HepG2 (cell line): ENCODE results near the gene PTH2. TPM values are rescaled to one million over a fixed set of nuclear protein-coding genes. Genes with fewer than 3 reads are reported as not detected.

ENCODE experiments used
- CCAR2 ChIP-seq: fragments of 200-400 bp; formaldehyde crosslinking; optimal IDR thresholded peaks from 2 replicates; pipeline ENCODE3; 2018; ENCODE audit warnings: low read depth, mild to moderate bottlenecking, low read length, moderate library complexity
- GTF2F1 ChIP-seq: fragments of 150-350 bp; IDR thresholded peaks from 2 replicates; pipeline ENCODE4 v1.6.1; 2014; ENCODE audit warnings: low read length
- KDM3A ChIP-seq: IDR thresholded peaks from 2 replicates; pipeline ENCODE4 v1.6.1; 2018; ENCODE audit warnings: low read depth, missing compliant biosample characterization
- MAF1 ChIP-seq: sonication (generic); formaldehyde crosslinking; IDR thresholded peaks from 2 replicates; pipeline ENCODE4 v1.5.0; 2020; ENCODE audit warnings: missing genetic modification reagents, borderline replicate concordance
- REXO4 ChIP-seq: sonication (generic); formaldehyde crosslinking; IDR thresholded peaks from 2 replicates; pipeline ENCODE4 v1.8.0; 2022; ENCODE audit warnings: missing genetic modification reagents, mild to moderate bottlenecking, borderline replicate concordance
- SIX1 ChIP-seq: sonication (generic); formaldehyde crosslinking; IDR thresholded peaks from 2 replicates; pipeline ENCODE4 v1.4.0; 2020; ENCODE audit warnings: missing genetic modification reagents, borderline replicate concordance
- SMC3 ChIP-seq: IDR thresholded peaks from 2 replicates; pipeline ENCODE4 v1.6.1; 2011; ENCODE audit warnings: low read length, improper control_type of control experiment
- SOX5 ChIP-seq: IDR thresholded peaks from 2 replicates; pipeline ENCODE4 v1.6.1; 2016; ENCODE audit warnings: borderline replicate concordance
- TMF1 ChIP-seq: sonication (generic); formaldehyde crosslinking; IDR thresholded peaks from 2 replicates; pipeline ENCODE4 v1.8.1; 2022; ENCODE audit warnings: low read depth, missing genetic modification reagents
- XBP1 ChIP-seq: sonication (generic); formaldehyde crosslinking; IDR thresholded peaks from 2 replicates; pipeline ENCODE4 v1.5.0; 2020; ENCODE audit warnings: missing genetic modification reagents
- ZFP36L1 ChIP-seq: sonication (generic); formaldehyde crosslinking; IDR thresholded peaks from 2 replicates; pipeline ENCODE4 v1.8.0; 2022; ENCODE audit warnings: mild to moderate bottlenecking, missing genetic modification reagents, moderate library complexity
- ZNF263 ChIP-seq: sonication (generic); formaldehyde crosslinking; IDR thresholded peaks from 2 replicates; pipeline ENCODE4 v1.4.0; 2020; ENCODE audit warnings: missing genetic modification reagents
- ZNF503 ChIP-seq: sonication (generic); formaldehyde crosslinking; IDR thresholded peaks from 2 replicates; pipeline ENCODE4 v1.4.0; 2020; ENCODE audit warnings: missing genetic modification reagents
- ZNF570 ChIP-seq: sonication (generic); formaldehyde crosslinking; IDR thresholded peaks from 2 replicates; pipeline ENCODE4 v1.4.0; 2020; ENCODE audit warnings: mild to moderate bottlenecking, missing genetic modification reagents, borderline replicate concordance
- ZNF672 ChIP-seq: sonication (generic); formaldehyde crosslinking; IDR thresholded peaks from 2 replicates; pipeline ENCODE4 v1.8.1; 2022; ENCODE audit warnings: missing genetic modification reagents
- ZNF761 ChIP-seq: sonication (generic); formaldehyde crosslinking; conservative IDR thresholded peaks from 2 replicates; pipeline ENCODE4 v1.4.0; 2020; ENCODE audit warnings: mild to moderate bottlenecking, missing genetic modification reagents
- polyA plus RNA-seq, 8 experiments: library from polyadenylated mRNA; depleted of rRNA in 3 of 8; stranded (reverse) in 7 of 8; unstranded in 1 of 8; fragments of >200 nt; fragmentation: Illumina TruSeq in 4 of 8; extraction: Trizol in 4 of 8; gene quantifications; 2 replicates each; pipeline versions ENCODE4 v1.2.1 to v1.2.3, GENCODE V29; 2011 to 2016; ENCODE audit warnings: low read depth in 4 of 8, missing spikeins in 1 of 8, mixed read lengths in 1 of 8; ENCODE audit not compliant: insufficient read depth in 1 of 8
- total RNA-seq, 5 experiments: library from RNA; depleted of rRNA; stranded (reverse); fragments of >200 nt; fragmentation: Illumina TruSeq; extraction: Trizol; gene quantifications; 2 replicates each; pipeline ENCODE4 v1.2.3, GENCODE V29; 2016; ENCODE audit warnings: low read depth in 1 of 5
- TF ChIP-seq, protein P1 (sequence below): sonication (generic); formaldehyde crosslinking; conservative IDR thresholded peaks from 2 replicates; pipeline ENCODE4 v1.8.0; 2022; ENCODE audit warnings: mild to moderate bottlenecking, moderate library complexity, missing genetic modification reagents
- TF ChIP-seq, protein P2 (sequence below): sonication (generic); formaldehyde crosslinking; IDR thresholded peaks from 2 replicates; pipeline ENCODE4 v1.4.0; 2020; ENCODE audit warnings: missing genetic modification reagents
- TF ChIP-seq, protein P3 (sequence below): sonication (generic); formaldehyde crosslinking; IDR thresholded peaks from 2 replicates; pipeline ENCODE4 v1.8.1; 2023; ENCODE audit warnings: mild to moderate bottlenecking, missing genetic modification reagents
- TF ChIP-seq, protein P4 (sequence below), 2 experiments: IDR thresholded peaks; 2 replicates each; pipeline ENCODE4 v1.6.1; 2011 to 2012; ENCODE audit warnings: low read length in 2 of 2, borderline replicate concordance in 1 of 2, low read depth in 1 of 2, mild to moderate bottlenecking in 1 of 2, moderate library complexity in 1 of 2

Gene PTH2
- total and polyA plus RNA-seq, 2 of the 13 experiments (the other 11 are each of a cell fraction or from before 2014, with no cell fraction given): not detected

DNA sequence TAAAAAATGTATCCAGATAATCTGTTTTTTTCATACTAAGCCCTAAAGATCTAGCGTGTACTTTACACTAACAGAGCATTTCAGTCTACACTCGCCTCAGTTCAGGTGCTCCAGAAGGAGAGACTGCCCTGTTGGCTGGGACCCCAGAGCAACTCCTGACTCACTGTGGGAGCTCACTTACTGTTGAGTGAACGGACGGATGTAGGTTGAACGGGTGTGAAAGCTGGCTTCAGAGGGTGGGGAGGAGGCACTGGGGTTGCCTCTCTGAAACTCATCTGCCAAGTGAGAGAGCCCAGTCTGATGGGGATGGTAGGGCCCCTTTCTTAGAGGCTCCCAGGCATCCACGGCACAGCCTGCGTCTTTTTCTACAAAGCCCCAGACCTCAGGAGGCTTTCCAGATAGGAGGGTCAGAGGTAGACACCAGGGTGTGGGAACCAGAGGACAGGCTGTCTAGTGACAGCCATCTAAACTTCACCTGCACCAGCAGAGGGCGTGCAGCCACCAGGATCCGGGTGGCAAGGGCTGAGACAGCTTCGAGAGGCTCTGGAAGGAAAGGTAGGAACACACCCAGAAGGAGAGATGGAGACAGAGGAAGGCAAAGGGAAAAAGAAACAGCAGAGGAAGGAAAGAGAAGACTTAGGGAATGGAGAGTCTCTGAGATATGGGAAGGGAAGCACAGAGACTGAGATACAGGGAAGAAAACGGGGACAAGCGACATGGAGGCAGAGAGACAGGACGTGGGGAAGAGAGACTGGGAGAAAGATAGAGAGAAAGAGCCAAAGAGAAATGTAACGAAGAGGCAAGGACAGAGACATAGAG is 31.5 kb downstream of the PTH2 start (continued):
- TF ChIP-seq, protein P1, sequence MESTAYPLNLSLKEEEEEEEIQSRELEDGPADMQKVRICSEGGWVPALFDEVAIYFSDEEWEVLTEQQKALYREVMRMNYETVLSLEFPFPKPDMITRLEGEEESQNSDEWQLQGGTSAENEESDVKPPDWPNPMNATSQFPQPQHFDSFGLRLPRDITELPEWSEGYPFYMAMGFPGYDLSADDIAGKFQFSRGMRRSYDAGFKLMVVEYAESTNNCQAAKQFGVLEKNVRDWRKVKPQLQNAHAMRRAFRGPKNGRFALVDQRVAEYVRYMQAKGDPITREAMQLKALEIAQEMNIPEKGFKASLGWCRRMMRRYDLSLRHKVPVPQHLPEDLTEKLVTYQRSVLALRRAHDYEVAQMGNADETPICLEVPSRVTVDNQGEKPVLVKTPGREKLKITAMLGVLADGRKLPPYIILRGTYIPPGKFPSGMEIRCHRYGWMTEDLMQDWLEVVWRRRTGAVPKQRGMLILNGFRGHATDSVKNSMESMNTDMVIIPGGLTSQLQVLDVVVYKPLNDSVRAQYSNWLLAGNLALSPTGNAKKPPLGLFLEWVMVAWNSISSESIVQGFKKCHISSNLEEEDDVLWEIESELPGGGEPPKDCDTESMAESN (CRISPR knock-in tag): no peak
- TF ChIP-seq CCAR2 (no peak), KDM3A (CRISPR knock-in tag) (no peak), REXO4 (CRISPR knock-in tag) (no peak), ZNF503 (CRISPR knock-in tag) (no peak), SIX1 (CRISPR knock-in tag) (no peak), ZNF672 (CRISPR knock-in tag) (no peak), SMC3 (peak; percentile 77), GTF2F1 (no peak), ZNF263 (0 out of 2 replicates have a peak, but pooled peaks have one; percentile 21), MAF1 (CRISPR knock-in tag) (no peak), TMF1 (CRISPR knock-in tag) (no peak), ZFP36L1 (no peak), ZNF570 (CRISPR knock-in tag) (no peak), ZNF761 (CRISPR knock-in tag) (no peak), SOX5 (CRISPR knock-in tag) (no peak), XBP1 (CRISPR knock-in tag) (no peak)
- TF ChIP-seq, protein P2, sequence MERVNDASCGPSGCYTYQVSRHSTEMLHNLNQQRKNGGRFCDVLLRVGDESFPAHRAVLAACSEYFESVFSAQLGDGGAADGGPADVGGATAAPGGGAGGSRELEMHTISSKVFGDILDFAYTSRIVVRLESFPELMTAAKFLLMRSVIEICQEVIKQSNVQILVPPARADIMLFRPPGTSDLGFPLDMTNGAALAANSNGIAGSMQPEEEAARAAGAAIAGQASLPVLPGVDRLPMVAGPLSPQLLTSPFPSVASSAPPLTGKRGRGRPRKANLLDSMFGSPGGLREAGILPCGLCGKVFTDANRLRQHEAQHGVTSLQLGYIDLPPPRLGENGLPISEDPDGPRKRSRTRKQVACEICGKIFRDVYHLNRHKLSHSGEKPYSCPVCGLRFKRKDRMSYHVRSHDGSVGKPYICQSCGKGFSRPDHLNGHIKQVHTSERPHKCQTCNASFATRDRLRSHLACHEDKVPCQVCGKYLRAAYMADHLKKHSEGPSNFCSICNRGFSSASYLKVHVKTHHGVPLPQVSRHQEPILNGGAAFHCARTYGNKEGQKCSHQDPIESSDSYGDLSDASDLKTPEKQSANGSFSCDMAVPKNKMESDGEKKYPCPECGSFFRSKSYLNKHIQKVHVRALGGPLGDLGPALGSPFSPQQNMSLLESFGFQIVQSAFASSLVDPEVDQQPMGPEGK: peak; percentile 33; the same call in 1 of the 2 replicates
- TF ChIP-seq, protein P3, sequence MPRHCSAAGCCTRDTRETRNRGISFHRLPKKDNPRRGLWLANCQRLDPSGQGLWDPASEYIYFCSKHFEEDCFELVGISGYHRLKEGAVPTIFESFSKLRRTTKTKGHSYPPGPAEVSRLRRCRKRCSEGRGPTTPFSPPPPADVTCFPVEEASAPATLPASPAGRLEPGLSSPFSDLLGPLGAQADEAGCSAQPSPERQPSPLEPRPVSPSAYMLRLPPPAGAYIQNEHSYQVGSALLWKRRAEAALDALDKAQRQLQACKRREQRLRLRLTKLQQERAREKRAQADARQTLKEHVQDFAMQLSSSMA (CRISPR knock-in tag): no peak
- TF ChIP-seq, protein P4, sequence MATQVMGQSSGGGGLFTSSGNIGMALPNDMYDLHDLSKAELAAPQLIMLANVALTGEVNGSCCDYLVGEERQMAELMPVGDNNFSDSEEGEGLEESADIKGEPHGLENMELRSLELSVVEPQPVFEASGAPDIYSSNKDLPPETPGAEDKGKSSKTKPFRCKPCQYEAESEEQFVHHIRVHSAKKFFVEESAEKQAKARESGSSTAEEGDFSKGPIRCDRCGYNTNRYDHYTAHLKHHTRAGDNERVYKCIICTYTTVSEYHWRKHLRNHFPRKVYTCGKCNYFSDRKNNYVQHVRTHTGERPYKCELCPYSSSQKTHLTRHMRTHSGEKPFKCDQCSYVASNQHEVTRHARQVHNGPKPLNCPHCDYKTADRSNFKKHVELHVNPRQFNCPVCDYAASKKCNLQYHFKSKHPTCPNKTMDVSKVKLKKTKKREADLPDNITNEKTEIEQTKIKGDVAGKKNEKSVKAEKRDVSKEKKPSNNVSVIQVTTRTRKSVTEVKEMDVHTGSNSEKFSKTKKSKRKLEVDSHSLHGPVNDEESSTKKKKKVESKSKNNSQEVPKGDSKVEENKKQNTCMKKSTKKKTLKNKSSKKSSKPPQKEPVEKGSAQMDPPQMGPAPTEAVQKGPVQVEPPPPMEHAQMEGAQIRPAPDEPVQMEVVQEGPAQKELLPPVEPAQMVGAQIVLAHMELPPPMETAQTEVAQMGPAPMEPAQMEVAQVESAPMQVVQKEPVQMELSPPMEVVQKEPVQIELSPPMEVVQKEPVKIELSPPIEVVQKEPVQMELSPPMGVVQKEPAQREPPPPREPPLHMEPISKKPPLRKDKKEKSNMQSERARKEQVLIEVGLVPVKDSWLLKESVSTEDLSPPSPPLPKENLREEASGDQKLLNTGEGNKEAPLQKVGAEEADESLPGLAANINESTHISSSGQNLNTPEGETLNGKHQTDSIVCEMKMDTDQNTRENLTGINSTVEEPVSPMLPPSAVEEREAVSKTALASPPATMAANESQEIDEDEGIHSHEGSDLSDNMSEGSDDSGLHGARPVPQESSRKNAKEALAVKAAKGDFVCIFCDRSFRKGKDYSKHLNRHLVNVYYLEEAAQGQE (IDR thresholded peaks at IDR 0.05; ENCODE audit: borderline replicate concordance in 1 of 2, low read depth in 1 of 2, low read length in 2 of 2): no peak
